ENCODE measurements around the gene PPIF. TPM values are rescaled to one million over a fixed set of nuclear protein-coding genes. Genes with fewer than 3 reads are reported as not detected.

PPIF gene
- total and polyA plus RNA-seq, 7 donors = 26.4 to 74.9 (median 48.5) TPM

DNA sequence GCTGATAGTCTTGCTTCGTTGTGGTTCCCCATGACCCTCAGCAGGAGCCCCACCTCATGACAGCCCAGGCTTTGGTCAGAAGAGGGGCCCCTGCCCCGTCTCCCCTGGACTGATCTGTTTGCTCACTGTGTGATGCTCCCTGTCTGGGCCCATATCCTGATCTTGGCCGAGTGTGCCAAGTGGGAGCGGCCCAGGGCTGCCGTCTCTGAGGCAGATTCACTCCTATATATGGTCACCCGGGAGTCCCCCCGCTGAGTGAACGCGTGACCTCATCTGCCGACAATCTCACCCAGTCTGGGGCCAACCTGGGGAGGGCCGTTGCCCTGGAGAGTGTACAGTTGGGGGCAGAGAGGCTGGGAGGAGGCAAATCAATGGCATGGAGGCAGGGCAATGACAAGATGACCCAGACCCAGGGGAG lies 34.5 kb downstream of the PPIF start:
- 65 to 68% methylated on average over 11 of the region's 11 CpGs for WGBS, 2 donors
- TF ChIP-seq EP300 (IDR thresholded peaks at IDR 0.05) = peak in 2 of 4 donors; percentile 32 to 58
- no peak for TF ChIP-seq POLR2A (IDR thresholded peaks at IDR 0.05)
- TF ChIP-seq POLR2AphosphoS5 (IDR thresholded peaks at IDR 0.05) = peak; percentile 61 to 81 (median 74)
- TF ChIP-seq, protein P1, sequence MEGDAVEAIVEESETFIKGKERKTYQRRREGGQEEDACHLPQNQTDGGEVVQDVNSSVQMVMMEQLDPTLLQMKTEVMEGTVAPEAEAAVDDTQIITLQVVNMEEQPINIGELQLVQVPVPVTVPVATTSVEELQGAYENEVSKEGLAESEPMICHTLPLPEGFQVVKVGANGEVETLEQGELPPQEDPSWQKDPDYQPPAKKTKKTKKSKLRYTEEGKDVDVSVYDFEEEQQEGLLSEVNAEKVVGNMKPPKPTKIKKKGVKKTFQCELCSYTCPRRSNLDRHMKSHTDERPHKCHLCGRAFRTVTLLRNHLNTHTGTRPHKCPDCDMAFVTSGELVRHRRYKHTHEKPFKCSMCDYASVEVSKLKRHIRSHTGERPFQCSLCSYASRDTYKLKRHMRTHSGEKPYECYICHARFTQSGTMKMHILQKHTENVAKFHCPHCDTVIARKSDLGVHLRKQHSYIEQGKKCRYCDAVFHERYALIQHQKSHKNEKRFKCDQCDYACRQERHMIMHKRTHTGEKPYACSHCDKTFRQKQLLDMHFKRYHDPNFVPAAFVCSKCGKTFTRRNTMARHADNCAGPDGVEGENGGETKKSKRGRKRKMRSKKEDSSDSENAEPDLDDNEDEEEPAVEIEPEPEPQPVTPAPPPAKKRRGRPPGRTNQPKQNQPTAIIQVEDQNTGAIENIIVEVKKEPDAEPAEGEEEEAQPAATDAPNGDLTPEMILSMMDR (IDR thresholded peaks at IDR 0.05) = no peak
- Histone ChIP-seq H3K27ac (peak overlapping the region in 2 of 4 donors; percentile 90 to 91), H3K27me3 (no peaks in the 10 kb centered on the region), H3K4me3 (peak overlapping the region in 1 of 4 donors; percentile 3), H3K9me3 (no peaks in the 10 kb centered on the region), H3K4me1 (peaks cover 3 to 59% (median 53%) of the 10 kb centered on the region in 4 donors), H3K36me3 (peaks cover 0 to 30% (median 13%) of the 10 kb centered on the region in 4 donors)
- intact Hi-C loops (cut with DNase I) = loop anchor here (2.0 kb wide), 1 partner anchor 65 kb away; no protein-coding TSS in a partner anchor
- peak; percentile 97 for DNase-seq

- Histone ChIP-seq H3K4me1 (peaks cover 3 to 66% (median 57%) of the 10 kb centered on the region in 4 donors), H3K9me3 (no peaks in the 10 kb centered on the region), H3K4me3 (peak overlapping the region in 1 of 4 donors; percentile 3), H3K36me3 (peaks cover 0 to 33% (median 13%) of the 10 kb centered on the region in 4 donors), H3K27ac (peak overlapping the region in 2 of 4 donors; percentile 90 to 91), H3K27me3 (no peaks in the 10 kb centered on the region)
- WGBS, 2 donors = 82 to 85% methylated on average over 18 of the region's 18 CpGs
- TF ChIP-seq, protein P1 (IDR thresholded peaks at IDR 0.05) = no peak
- no peak for TF ChIP-seq EP300 (IDR thresholded peaks at IDR 0.05)
- TF ChIP-seq POLR2AphosphoS5 (IDR thresholded peaks at IDR 0.05) = no peak
- no peak for TF ChIP-seq POLR2A (IDR thresholded peaks at IDR 0.05)
- intact Hi-C loops (cut with DNase I) = no loop called here
- DNase-seq = peak; percentile 77
These were observed 35.2 kb downstream of the PPIF start for GRCh38 chr10:79382491-79382941.

GRCh38 chr10:79383974-79384606 lies 36.8 kb downstream of the PPIF start:
- WGBS, 2 donors = 92 to 94% methylated on average over 12 of the region's 12 CpGs
- peaks cover 3 to 79% (median 59%) of the 10 kb centered on the region in 4 donors for H3K4me1 ChIP-seq
- peaks cover 5 to 36% (median 17%) of the 10 kb centered on the region in 4 donors for H3K36me3 ChIP-seq
- intact Hi-C loops (cut with DNase I) = no loop called here
- no peaks in the 10 kb centered on the region for H3K9me3 ChIP-seq
- no peak overlapping the region for H3K4me3 ChIP-seq
- peak; percentile 61 for DNase-seq
- TF ChIP-seq POLR2AphosphoS5 (IDR thresholded peaks at IDR 0.05) = peak in 1 of 4 donors; percentile 25
- TF ChIP-seq POLR2A (IDR thresholded peaks at IDR 0.05) = no peak
- H3K27ac ChIP-seq = peak overlapping the region in 2 of 4 donors; percentile 90 to 91
- no peaks in the 10 kb centered on the region for H3K27me3 ChIP-seq

GRCh38 chr10:79384773-79385391 lies 37.6 kb downstream of the PPIF start:
- DNase-seq = peak; percentile 57
- H3K9me3 ChIP-seq = no peaks in the 10 kb centered on the region
- H3K27me3 ChIP-seq = no peaks in the 10 kb centered on the region
- intact Hi-C loops (cut with DNase I) = no loop called here
- H3K4me1 ChIP-seq = peaks cover 0 to 77% (median 55%) of the 10 kb centered on the region in 4 donors
- TF ChIP-seq POLR2AphosphoS5 (IDR thresholded peaks at IDR 0.05) (no peak), POLR2A (IDR thresholded peaks at IDR 0.05) (no peak), EP300 (IDR thresholded peaks at IDR 0.05) (no peak)
- TF ChIP-seq, protein P1 (IDR thresholded peaks at IDR 0.05) = no peak
- peak overlapping the region in 2 of 4 donors; percentile 14 to 91 for H3K27ac ChIP-seq
- WGBS, 2 donors = 90% methylated on average over 14 of the region's 14 CpGs
- peaks cover 5 to 38% (median 17%) of the 10 kb centered on the region in 4 donors for H3K36me3 ChIP-seq
- no peak overlapping the region for H3K4me3 ChIP-seq

GRCh38 chr10:79385392-79385795 lies 38.1 kb downstream of the PPIF start:
- peak overlapping the region in 1 of 4 donors; percentile 91 for H3K27ac ChIP-seq
- peaks cover 5 to 38% (median 17%) of the 10 kb centered on the region in 4 donors for H3K36me3 ChIP-seq
- WGBS, 2 donors = 86 to 92% methylated on average over 9 of the region's 9 CpGs
- no peaks in the 10 kb centered on the region for H3K9me3 ChIP-seq
- H3K4me1 ChIP-seq = peaks cover 0 to 77% (median 52%) of the 10 kb centered on the region in 4 donors
- no peaks in the 10 kb centered on the region for H3K27me3 ChIP-seq
- peak; percentile 64 for DNase-seq
- no peak for TF ChIP-seq POLR2AphosphoS5 (IDR thresholded peaks at IDR 0.05)
- no peak for TF ChIP-seq POLR2A (IDR thresholded peaks at IDR 0.05)
- TF ChIP-seq, protein P1 (IDR thresholded peaks at IDR 0.05) = no peak
- TF ChIP-seq EP300 (IDR thresholded peaks at IDR 0.05) = no peak
- no peak overlapping the region for H3K4me3 ChIP-seq
- intact Hi-C loops (cut with DNase I) = no loop called here
